Stimulated activated CD4-positive, alpha-beta T cell treated with anti-CD3 and anti-CD28 coated beads, Interleukin-15, amount 100 ng/mL, for 1 hour (primary cell): ENCODE results near the gene POGZ.
"Not testable (repeated sequence)": the region's sequence is repeated elsewhere in the genome, so short reads cannot be mapped to it uniquely, and the experiment has no call there.

Experiments
- DNase-seq, 2 donors: peaks; one replicate each; pipeline ENCODE4 v3.0.0-alpha.2; 2020; ENCODE audit warnings: low read depth in 1 of 2, low spot score in 1 of 2

Gene POGZ

GRCh38 chr1:151425103-151425502, 34.2 kb downstream of the POGZ start:
- no peak for DNase-seq

- DNase-seq, result no peak
Observed at GRCh38 chr1:151419819-151420218, 39.5 kb downstream of the POGZ start.

GRCh38 chr1:151418081-151418480, 41.2 kb downstream of the POGZ start:
- no peak for DNase-seq

GRCh38 chr1:151416231-151416630, 43.1 kb downstream of the POGZ start:
- no peak for DNase-seq

- DNase-seq, result no peak
Observed at GRCh38 chr1:151411884-151412283, 47.4 kb downstream of the POGZ start.

- no peak for DNase-seq
Observed at GRCh38 chr1:151408891-151409290, 50.4 kb downstream of the POGZ start.

- no peak for DNase-seq
Observed at GRCh38 chr1:151407304-151407703, 52.0 kb downstream of the POGZ start.

GRCh38 chr1:151406176-151406575, 53.1 kb downstream of the POGZ start:
- no peak for DNase-seq

- DNase-seq, result no peak
Observed at GRCh38 chr1:151405187-151405951, 53.9 kb downstream of the POGZ start.

GRCh38 chr1:151403612-151404011, 55.7 kb downstream of the POGZ start:
- no peak for DNase-seq

- DNase-seq, result no peak
Observed at GRCh38 chr1:151402764-151403163, 56.5 kb downstream of the POGZ start.

GRCh38 chr1:151401860-151402259, 57.4 kb downstream of the POGZ start:
- no peak for DNase-seq

- DNase-seq, result no peak
Observed at GRCh38 chr1:151401125-151401788, 58.0 kb downstream of the POGZ start.

- DNase-seq, result peak; percentile 57 to 61
Observed at GRCh38 chr1:151399324-151400171, 59.7 kb downstream of the POGZ start, which contains the start of gene PSMB4. Gene PSMB4 (plus strand): TSS chr1:151399573. CDS start chr1:151399588, 15 bp downstream.

GRCh38 chr1:151396265-151396664, 63.0 kb downstream of the POGZ start:
- DNase-seq, result not testable (repeated sequence)

GRCh38 chr1:151393583-151393982, 65.7 kb downstream of the POGZ start:
- DNase-seq, result no peak

- DNase-seq, result no peak
Observed at GRCh38 chr1:151391079-151391563, 68.2 kb downstream of the POGZ start.

- DNase-seq, result not testable (repeated sequence)
Observed at GRCh38 chr1:151390221-151391078, 68.8 kb downstream of the POGZ start.

- DNase-seq, result no peak
Observed at GRCh38 chr1:151386002-151386401, 73.3 kb downstream of the POGZ start.

- no peak for DNase-seq
Observed at GRCh38 chr1:151384584-151384983, 74.7 kb downstream of the POGZ start.
